ENCODE measurements around the gene CEACAM6. TPM values are rescaled to one million over a fixed set of nuclear protein-coding genes. Genes with fewer than 3 reads are reported as not detected.
"Not testable (repeated sequence)": the region's sequence is repeated elsewhere in the genome, so short reads cannot be mapped to it uniquely, and the experiment has no call there.

The CEACAM6 gene
- total RNA-seq, 1 experiment from 2014 or later = not detected

- no peak overlapping the region for H3K27ac ChIP-seq (ENCODE audit: low read length)
- DNase-seq = peak; percentile 87
- no peaks in the 10 kb centered on the region for H3K9me2 ChIP-seq (replicated peaks; ENCODE audit: insufficient read depth, low read length)
- H3K4me1 ChIP-seq (ENCODE audit: low read length) = no peaks in the 10 kb centered on the region; the same call in 1 of the 2 replicates
- H3K27me3 ChIP-seq (ENCODE audit: low read length) = no peaks in the 10 kb centered on the region
- 0 out of 2 replicates have a peak, but pooled peaks cover 4% of the 10 kb centered on the region for H4K20me1 ChIP-seq (ENCODE audit: insufficient read depth, low read depth, low read length)
- H3K4me3 ChIP-seq (ENCODE audit: low read length) = no peak overlapping the region
- no peaks in the 10 kb centered on the region for H3K79me2 ChIP-seq (ENCODE audit: low read length)
- no peaks in the 10 kb centered on the region for H3K36me3 ChIP-seq (ENCODE audit: insufficient read depth, low read length)
- no peak overlapping the region for H2AFZ ChIP-seq (ENCODE audit: low read length)
- H3K4me2 ChIP-seq (ENCODE audit: low read depth, low read length, poor library complexity, severe bottlenecking) = no peak overlapping the region
- H3K9ac ChIP-seq (ENCODE audit: low read length) = no peak overlapping the region
- H3K9me3 ChIP-seq (ENCODE audit: low read length) = no peaks in the 10 kb centered on the region
Measured at GRCh38 chr19:41753159-41753558, 2.2 kb upstream of the CEACAM6 start.

- DNase-seq = peak; percentile 84
- Histone ChIP-seq H3K27me3 (ENCODE audit: low read length) (no peaks in the 10 kb centered on the region), H4K20me1 (ENCODE audit: insufficient read depth, low read depth, low read length) (0 out of 2 replicates have a peak, but pooled peaks cover 4% of the 10 kb centered on the region), H2AFZ (ENCODE audit: low read length) (no peak overlapping the region), H3K27ac (ENCODE audit: low read length) (no peak overlapping the region), H3K9ac (ENCODE audit: low read length) (no peak overlapping the region), H3K4me3 (ENCODE audit: low read length) (no peak overlapping the region), H3K79me2 (ENCODE audit: low read length) (no peaks in the 10 kb centered on the region), H3K36me3 (ENCODE audit: insufficient read depth, low read length) (no peaks in the 10 kb centered on the region), H3K9me3 (ENCODE audit: low read length) (no peaks in the 10 kb centered on the region), H3K9me2 (replicated peaks; ENCODE audit: insufficient read depth, low read length) (no peaks in the 10 kb centered on the region), H3K4me2 (ENCODE audit: low read depth, low read length, poor library complexity, severe bottlenecking) (no peak overlapping the region), H3K4me1 (ENCODE audit: low read length) (no peaks in the 10 kb centered on the region; the same call in 1 of the 2 replicates)
Measured at GRCh38 chr19:41753936-41754529, 1.3 kb upstream of the CEACAM6 start.

- no peak overlapping the region for H3K9ac ChIP-seq (ENCODE audit: low read length)
- no peak overlapping the region for H3K27ac ChIP-seq (ENCODE audit: low read length)
- H3K9me3 ChIP-seq (ENCODE audit: low read length) = no peaks in the 10 kb centered on the region
- H3K27me3 ChIP-seq (ENCODE audit: low read length) = no peaks in the 10 kb centered on the region
- H3K79me2 ChIP-seq (ENCODE audit: low read length) = no peaks in the 10 kb centered on the region
- no peak overlapping the region for H2AFZ ChIP-seq (ENCODE audit: low read length)
- no peaks in the 10 kb centered on the region for H4K20me1 ChIP-seq (ENCODE audit: insufficient read depth, low read depth, low read length)
- H3K36me3 ChIP-seq (ENCODE audit: insufficient read depth, low read length) = no peaks in the 10 kb centered on the region
- no peak overlapping the region for H3K4me3 ChIP-seq (ENCODE audit: low read length)
- no peaks in the 10 kb centered on the region for H3K9me2 ChIP-seq (replicated peaks; ENCODE audit: insufficient read depth, low read length)
- no peak overlapping the region for H3K4me2 ChIP-seq (ENCODE audit: low read depth, low read length, poor library complexity, severe bottlenecking)
- H3K4me1 ChIP-seq (ENCODE audit: low read length) = no peaks in the 10 kb centered on the region
- no peak for DNase-seq
Measured at GRCh38 chr19:41758846-41759245, 3.5 kb downstream of the CEACAM6 start.

GRCh38 chr19:41767115-41767514 lies 11.8 kb downstream of the CEACAM6 start:
- H4K20me1 ChIP-seq (ENCODE audit: insufficient read depth, low read depth, low read length) = no peaks in the 10 kb centered on the region
- H3K36me3 ChIP-seq (ENCODE audit: insufficient read depth, low read length) = no peaks in the 10 kb centered on the region
- H3K27me3 ChIP-seq (ENCODE audit: low read length) = no peaks in the 10 kb centered on the region
- no peaks in the 10 kb centered on the region for H3K4me1 ChIP-seq (ENCODE audit: low read length)
- no peak overlapping the region for H2AFZ ChIP-seq (ENCODE audit: low read length)
- H3K9ac ChIP-seq (ENCODE audit: low read length) = no peak overlapping the region
- no peak for DNase-seq
- no peak overlapping the region for H3K27ac ChIP-seq (ENCODE audit: low read length)
- H3K79me2 ChIP-seq (ENCODE audit: low read length) = no peaks in the 10 kb centered on the region
- no peaks in the 10 kb centered on the region for H3K9me3 ChIP-seq (ENCODE audit: low read length)
- H3K4me3 ChIP-seq (ENCODE audit: low read length) = no peak overlapping the region
- H3K4me2 ChIP-seq (ENCODE audit: low read depth, low read length, poor library complexity, severe bottlenecking) = no peak overlapping the region
- no peaks in the 10 kb centered on the region for H3K9me2 ChIP-seq (replicated peaks; ENCODE audit: insufficient read depth, low read length)

- not testable (repeated sequence) for H3K4me2 ChIP-seq (ENCODE audit: low read depth, low read length, poor library complexity, severe bottlenecking); DNase-seq; H3K79me2 ChIP-seq (ENCODE audit: low read length); H4K20me1 ChIP-seq (ENCODE audit: insufficient read depth, low read depth, low read length); H3K4me3 ChIP-seq (ENCODE audit: low read length); H3K27ac ChIP-seq (ENCODE audit: low read length); H3K9ac ChIP-seq (ENCODE audit: low read length); H3K36me3 ChIP-seq (ENCODE audit: insufficient read depth, low read length); H3K4me1 ChIP-seq (ENCODE audit: low read length); H2AFZ ChIP-seq (ENCODE audit: low read length); H3K27me3 ChIP-seq (ENCODE audit: low read length); H3K9me2 ChIP-seq (replicated peaks; ENCODE audit: insufficient read depth, low read length); H3K9me3 ChIP-seq (ENCODE audit: low read length)
Measured at GRCh38 chr19:41768105-41768504, 12.8 kb downstream of the CEACAM6 start.

- no peaks in the 10 kb centered on the region for H3K36me3 ChIP-seq (ENCODE audit: insufficient read depth, low read length)
- H2AFZ ChIP-seq (ENCODE audit: low read length) = no peak overlapping the region
- H3K9me3 ChIP-seq (ENCODE audit: low read length) = no peaks in the 10 kb centered on the region
- no peak for DNase-seq
- no peaks in the 10 kb centered on the region for H3K9me2 ChIP-seq (replicated peaks; ENCODE audit: insufficient read depth, low read length)
- H3K4me2 ChIP-seq (ENCODE audit: low read depth, low read length, poor library complexity, severe bottlenecking) = no peak overlapping the region
- H3K9ac ChIP-seq (ENCODE audit: low read length) = no peak overlapping the region
- H3K79me2 ChIP-seq (ENCODE audit: low read length) = no peaks in the 10 kb centered on the region
- no peaks in the 10 kb centered on the region for H3K4me1 ChIP-seq (ENCODE audit: low read length)
- H4K20me1 ChIP-seq (ENCODE audit: insufficient read depth, low read depth, low read length) = no peaks in the 10 kb centered on the region
- no peak overlapping the region for H3K4me3 ChIP-seq (ENCODE audit: low read length)
- H3K27ac ChIP-seq (ENCODE audit: low read length) = no peak overlapping the region
- no peaks in the 10 kb centered on the region for H3K27me3 ChIP-seq (ENCODE audit: low read length)
Measured at GRCh38 chr19:41769608-41770007, 14.3 kb downstream of the CEACAM6 start.

GRCh38 chr19:41771410-41771809 lies 16.1 kb downstream of the CEACAM6 start:
- Histone ChIP-seq H3K4me1 (ENCODE audit: low read length) (no peaks in the 10 kb centered on the region), H3K9me2 (replicated peaks; ENCODE audit: insufficient read depth, low read length) (no peaks in the 10 kb centered on the region), H2AFZ (ENCODE audit: low read length) (no peak overlapping the region), H3K36me3 (ENCODE audit: insufficient read depth, low read length) (no peaks in the 10 kb centered on the region), H4K20me1 (ENCODE audit: insufficient read depth, low read depth, low read length) (no peaks in the 10 kb centered on the region), H3K27ac (ENCODE audit: low read length) (no peak overlapping the region), H3K9me3 (ENCODE audit: low read length) (no peaks in the 10 kb centered on the region), H3K79me2 (ENCODE audit: low read length) (no peaks in the 10 kb centered on the region), H3K9ac (ENCODE audit: low read length) (no peak overlapping the region), H3K27me3 (ENCODE audit: low read length) (no peaks in the 10 kb centered on the region), H3K4me3 (ENCODE audit: low read length) (no peak overlapping the region), H3K4me2 (ENCODE audit: low read depth, low read length, poor library complexity, severe bottlenecking) (no peak overlapping the region)
- DNase-seq = no peak

GRCh38 chr19:41774515-41774980 lies 19.2 kb downstream of the CEACAM6 start:
- DNase-seq = no peak
- H3K9me2 ChIP-seq (replicated peaks; ENCODE audit: insufficient read depth, low read length) = no peaks in the 10 kb centered on the region
- H3K4me2 ChIP-seq (ENCODE audit: low read depth, low read length, poor library complexity, severe bottlenecking) = no peak overlapping the region
- no peak overlapping the region for H3K27ac ChIP-seq (ENCODE audit: low read length)
- no peak overlapping the region for H3K4me3 ChIP-seq (ENCODE audit: low read length)
- no peaks in the 10 kb centered on the region for H4K20me1 ChIP-seq (ENCODE audit: insufficient read depth, low read depth, low read length)
- H3K9ac ChIP-seq (ENCODE audit: low read length) = no peak overlapping the region
- no peaks in the 10 kb centered on the region for H3K27me3 ChIP-seq (ENCODE audit: low read length)
- no peaks in the 10 kb centered on the region for H3K4me1 ChIP-seq (ENCODE audit: low read length)
- no peaks in the 10 kb centered on the region for H3K36me3 ChIP-seq (ENCODE audit: insufficient read depth, low read length)
- no peaks in the 10 kb centered on the region for H3K79me2 ChIP-seq (ENCODE audit: low read length)
- no peaks in the 10 kb centered on the region for H3K9me3 ChIP-seq (ENCODE audit: low read length)
- no peak overlapping the region for H2AFZ ChIP-seq (ENCODE audit: low read length)
